Epithelial cell of esophagus (primary cell): ENCODE results near the gene DPH7.
"Not testable (repeated sequence)": the region's sequence is repeated elsewhere in the genome, so short reads cannot be mapped to it uniquely, and the experiment has no call there.

Experiments
- DNase-seq: peaks from one replicate; pipeline ENCODE4 v3.0.0; 2010; ENCODE audit warnings: low read depth
- H3K4me3 ChIP-seq: 2 replicates; pipeline ENCODE4 v1.5.1; 2011; ENCODE audit warnings: mild to moderate bottlenecking, low read length, control low read depth
- TF ChIP-seq, protein P1 (sequence below): IDR thresholded peaks from 2 replicates; pipeline ENCODE4 v1.5.1; 2011; ENCODE audit warnings: low read depth, mild to moderate bottlenecking, low read length, control low read depth, inconsistent platforms; ENCODE audit not compliant: insufficient read depth; ENCODE audit errors: missing control alignments

Gene DPH7

DNA sequence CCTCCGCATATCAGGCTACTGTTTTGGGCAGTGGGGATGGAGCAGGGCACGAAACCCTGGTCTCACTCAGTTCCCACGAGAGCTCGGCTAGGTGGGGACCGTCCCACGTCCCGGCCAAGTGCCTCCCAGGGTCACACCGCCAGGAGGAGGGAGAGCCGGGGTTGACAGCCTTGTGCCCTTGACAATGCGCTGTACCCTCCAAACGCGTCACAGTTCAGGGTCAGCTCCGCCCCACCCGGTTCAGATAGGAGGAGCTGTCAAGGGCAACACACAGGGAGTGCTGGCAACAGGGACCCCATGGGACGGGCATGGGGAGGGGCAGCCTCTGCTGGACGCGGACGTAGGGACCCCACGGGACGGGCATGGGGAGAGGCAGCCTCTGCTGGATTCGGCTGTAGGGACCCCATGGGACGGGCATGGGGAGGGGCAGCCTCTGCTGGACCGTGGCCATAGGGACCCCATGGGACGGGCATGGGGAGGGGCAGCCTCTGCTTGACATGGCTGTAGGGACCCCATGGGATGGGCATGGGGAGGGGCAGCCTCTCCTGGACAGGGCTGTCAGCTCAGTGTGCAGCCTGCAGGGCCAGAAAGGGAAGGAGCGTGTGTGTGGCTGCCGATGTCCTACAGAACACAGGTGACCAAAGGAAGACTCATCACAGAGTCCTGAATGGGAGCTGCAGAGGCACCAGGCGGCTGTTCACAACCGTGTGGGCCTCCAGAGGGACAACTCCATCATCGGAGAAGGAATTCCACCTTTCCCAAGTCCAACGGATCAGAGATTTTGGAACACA, 57.9 kb downstream of the DPH7 start:
- TF ChIP-seq, protein P1, sequence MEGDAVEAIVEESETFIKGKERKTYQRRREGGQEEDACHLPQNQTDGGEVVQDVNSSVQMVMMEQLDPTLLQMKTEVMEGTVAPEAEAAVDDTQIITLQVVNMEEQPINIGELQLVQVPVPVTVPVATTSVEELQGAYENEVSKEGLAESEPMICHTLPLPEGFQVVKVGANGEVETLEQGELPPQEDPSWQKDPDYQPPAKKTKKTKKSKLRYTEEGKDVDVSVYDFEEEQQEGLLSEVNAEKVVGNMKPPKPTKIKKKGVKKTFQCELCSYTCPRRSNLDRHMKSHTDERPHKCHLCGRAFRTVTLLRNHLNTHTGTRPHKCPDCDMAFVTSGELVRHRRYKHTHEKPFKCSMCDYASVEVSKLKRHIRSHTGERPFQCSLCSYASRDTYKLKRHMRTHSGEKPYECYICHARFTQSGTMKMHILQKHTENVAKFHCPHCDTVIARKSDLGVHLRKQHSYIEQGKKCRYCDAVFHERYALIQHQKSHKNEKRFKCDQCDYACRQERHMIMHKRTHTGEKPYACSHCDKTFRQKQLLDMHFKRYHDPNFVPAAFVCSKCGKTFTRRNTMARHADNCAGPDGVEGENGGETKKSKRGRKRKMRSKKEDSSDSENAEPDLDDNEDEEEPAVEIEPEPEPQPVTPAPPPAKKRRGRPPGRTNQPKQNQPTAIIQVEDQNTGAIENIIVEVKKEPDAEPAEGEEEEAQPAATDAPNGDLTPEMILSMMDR = no peak
- H3K4me3 ChIP-seq = no peak overlapping the region
- DNase-seq = no peak

DNA sequence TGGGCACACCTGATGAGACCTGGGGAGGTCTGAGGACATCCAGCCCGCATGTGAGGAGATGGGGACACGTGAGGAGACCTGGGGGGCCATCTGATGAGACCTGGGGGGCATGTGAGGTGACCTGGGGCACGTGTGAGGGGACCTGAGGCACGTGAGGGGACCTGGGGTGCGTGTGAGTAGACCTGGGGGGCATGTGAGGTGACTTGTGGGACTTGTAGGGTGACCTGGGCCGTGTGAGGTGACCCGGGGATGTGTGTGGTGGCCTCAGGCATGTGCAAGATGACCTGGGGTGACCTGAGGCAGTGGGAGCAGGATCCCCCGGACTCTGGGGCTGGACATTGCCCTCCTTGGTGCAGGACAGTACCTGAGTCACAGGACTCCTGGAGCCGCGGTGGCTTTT, 59.2 kb downstream of the DPH7 start:
- TF ChIP-seq, protein P1 = no peak
- H3K4me3 ChIP-seq = no peak overlapping the region
- DNase-seq = no peak

DNA sequence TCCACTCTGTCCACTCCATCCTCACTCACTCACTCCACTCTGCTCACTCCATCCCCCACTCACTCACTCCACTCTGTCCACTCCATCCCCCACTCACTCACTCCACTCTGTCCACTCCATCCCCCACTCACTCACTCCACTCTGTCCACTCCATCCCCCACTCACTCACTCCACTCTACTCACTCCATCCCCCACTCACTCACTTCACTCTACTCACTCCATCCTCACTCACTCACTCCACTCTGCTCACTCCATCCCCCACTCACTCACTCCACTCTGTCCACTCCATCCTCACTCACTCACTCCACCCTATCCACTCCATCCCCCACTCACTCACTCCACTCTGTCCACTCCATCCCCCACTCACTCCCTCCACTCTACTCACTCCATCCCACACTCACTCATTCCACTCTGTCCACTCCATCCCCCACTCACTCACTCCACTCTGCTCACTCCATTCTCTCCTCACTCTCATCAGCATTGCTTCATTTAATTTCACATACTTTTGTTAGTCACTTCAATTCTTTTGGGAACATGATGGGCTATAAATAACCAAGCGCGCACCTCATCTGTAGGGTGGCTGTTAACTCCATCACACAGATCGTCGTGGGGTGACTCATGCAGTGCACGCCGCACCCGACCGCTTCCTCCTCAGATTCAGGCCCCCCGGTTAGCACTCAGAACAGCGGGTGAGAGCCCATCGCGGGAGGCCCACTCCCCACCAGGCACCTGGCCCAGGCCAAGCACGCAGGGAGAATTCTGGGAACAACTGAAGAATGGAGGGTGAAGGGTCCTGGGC, 59.9 kb downstream of the DPH7 start:
- DNase-seq, H3K4me3 ChIP-seq: not testable (repeated sequence)

DNA sequence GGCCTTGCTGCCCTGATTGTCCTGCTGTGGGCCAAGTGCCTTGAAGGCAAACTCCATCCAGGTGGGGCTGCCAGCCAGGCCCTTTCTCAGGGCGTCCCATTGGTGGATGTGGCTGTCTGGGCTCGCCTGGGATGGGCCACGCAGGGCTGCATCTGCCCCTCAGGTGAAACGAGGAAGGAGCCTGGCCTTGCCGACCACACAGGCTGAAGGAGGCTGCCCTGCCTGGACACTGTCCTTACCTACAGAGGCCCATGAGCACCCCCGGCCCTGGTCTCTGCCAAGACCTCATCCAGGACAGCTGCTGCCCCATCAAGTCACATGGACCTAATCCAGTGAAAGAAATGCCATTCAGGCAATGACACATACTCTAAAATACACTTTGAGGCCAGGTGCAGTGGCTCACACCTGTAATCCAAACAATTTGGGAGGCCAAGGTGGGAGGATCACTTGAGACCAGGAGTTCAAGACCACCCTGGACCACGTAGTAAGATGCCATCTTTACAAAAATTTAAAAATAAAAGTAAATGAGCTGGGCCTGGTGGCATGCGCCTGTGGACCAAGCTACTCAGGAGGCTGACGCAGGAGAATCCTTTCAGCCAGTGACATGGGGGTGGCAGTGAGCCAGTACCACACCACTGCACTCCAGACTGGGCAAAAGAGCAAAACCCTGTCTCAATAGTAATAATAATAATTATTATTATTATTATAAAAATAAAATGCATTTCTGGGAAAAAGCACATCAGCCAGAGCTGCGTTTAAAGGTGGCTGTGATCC, 62.4 kb downstream of the DPH7 start:
- H3K4me3 ChIP-seq = no peak overlapping the region
- TF ChIP-seq, protein P1 = no peak

DNA sequence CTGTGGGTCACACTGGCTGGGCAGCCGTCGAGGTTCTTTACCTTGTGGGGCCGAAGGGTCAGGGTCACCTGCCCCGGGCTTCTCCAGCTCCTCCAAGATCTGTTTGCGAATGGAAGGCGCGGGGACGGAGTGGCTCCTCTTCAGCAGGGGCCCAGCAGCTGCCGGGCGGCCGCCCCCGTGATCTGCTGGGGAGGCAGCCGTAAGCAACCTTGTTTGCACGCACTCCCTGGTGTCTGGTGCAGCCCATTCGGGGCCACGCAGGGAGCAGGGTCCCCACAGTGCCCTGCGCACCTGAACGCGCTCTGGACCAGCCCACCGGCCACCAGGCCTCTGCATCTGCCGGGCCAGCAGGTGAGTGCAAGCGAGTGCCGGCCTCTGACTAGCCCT, 63.4 kb downstream of the DPH7 start:
- no peak for DNase-seq
- H3K4me3 ChIP-seq = no peak overlapping the region
- TF ChIP-seq, protein P1 = no peak

More for the DNA sequence above, 62.4 kb downstream of the DPH7 start:
- no peak for DNase-seq

DNA sequence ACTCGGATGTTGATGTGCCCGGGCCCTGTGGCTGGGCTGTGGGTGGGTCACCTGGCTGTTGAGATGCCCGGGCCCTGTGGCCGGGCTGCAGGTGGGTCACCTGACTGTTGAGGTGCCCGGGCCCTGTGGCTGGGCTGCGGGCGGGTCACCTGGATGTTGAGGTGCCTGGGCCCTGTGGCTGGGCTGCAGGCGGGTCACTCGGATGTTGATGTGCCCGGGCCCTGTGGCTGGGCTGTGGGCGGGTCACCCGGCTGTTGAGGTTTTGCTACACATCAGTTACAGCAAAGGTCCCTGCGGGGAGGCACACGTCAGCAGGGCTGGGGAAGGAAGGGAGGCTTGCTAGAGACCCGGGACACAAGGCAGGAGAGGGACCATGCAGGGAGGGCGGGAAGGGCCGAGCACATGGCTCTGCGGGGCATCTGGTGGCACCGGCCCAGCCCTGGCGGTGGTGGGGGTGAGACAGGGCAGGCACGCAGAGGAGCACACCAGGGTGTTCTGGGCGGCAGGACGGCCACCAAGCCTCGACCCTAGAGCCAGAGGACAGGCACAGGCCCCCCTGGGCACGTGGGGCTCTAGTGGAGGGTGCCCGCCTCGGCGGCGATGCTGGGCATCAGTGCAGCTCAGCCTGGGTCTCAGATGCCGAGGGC, 63.9 kb downstream of the DPH7 start:
- no peak for DNase-seq
- TF ChIP-seq, protein P1 = no peak

DNA sequence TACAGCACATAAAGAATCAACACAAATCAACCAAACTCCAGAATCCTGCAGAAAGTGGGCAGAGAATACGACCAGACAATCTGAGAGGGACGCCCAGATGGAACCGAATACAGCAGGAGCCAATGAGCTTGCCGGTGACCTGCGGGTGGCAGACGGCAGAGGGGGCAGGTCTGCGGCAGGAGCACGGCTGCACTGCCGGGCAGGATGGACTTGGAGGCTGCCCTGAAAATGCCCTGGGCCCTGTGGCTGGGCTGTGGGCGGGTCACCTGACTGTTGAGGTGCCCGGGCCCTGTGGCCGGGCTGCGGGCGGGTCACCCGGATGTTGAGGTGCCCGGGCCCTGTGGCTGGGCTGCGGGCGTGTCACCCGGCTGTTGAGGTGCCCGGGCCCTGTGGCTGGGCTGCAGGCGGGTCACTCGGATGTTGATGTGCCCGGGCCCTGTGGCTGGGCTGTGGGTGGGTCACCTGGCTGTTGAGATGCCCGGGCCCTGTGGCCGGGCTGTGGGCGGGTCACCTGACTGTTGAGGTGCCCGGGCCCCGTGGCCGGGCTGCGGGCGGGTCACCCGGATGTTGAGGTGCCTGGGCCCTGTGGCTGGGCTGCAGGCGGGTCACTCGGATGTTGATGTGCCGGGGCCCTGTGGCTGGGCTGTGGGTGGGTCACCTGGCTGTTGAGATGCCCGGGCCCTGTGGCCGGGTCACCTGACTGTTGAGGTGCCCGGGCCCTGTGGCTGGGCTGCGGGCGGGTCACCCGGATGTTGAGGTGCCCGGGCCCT, 64.7 kb downstream of the DPH7 start:
- H3K4me3 ChIP-seq, DNase-seq: not testable (repeated sequence)

More for the DNA sequence above, 63.9 kb downstream of the DPH7 start:
- no peak overlapping the region for H3K4me3 ChIP-seq

DNA sequence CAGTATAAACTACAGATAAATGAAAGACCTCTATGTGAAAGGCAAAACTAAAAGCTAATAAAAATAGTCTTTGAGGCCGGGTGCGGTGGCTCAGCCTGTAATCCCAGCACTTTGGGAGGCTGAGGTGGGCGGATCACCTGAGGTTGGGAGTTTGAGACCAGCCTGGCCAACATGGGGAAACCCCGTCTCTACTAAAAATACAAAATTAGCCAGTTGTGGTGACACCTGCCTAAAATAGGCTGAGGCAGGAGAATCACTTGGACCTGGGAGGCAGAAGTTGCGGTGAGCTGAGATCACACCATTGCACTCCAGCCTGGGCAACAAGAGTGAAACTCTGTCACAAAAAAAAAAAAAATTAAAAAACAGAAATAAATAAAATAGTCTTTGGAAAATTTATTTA, 65.6 kb downstream of the DPH7 start:
- DNase-seq, H3K4me3 ChIP-seq: not testable (repeated sequence)
